Mucosa of descending colon (tissue), 3 donors: ENCODE data around the gene FHAD1. TPM values are rescaled to one million over a fixed set of nuclear protein-coding genes. Genes with fewer than 3 reads are reported as not detected.
"Not testable (repeated sequence)": the region's sequence is repeated elsewhere in the genome, so short reads cannot be mapped to it uniquely, and the experiment has no call there.

ENCODE experiments used
- ATAC-seq: fragments of 200-7000 bp; cut with Tn5 transposase; one replicate; pipeline ENCODE4 v1.9.1; 2020; ENCODE audit warnings: mild to moderate bottlenecking, moderate library complexity
- DNase-seq, 3 donors: peaks; one replicate each; pipeline ENCODE4 v3.0.0-alpha.2; 2020
- H3K36me3 ChIP-seq: fragments of 200-600 bp; one replicate; pipeline ENCODE4 v1.8.0; 2021; ENCODE audit warnings: low read depth, mild to moderate bottlenecking
- H3K4me1 ChIP-seq: fragments of 200-600 bp; one replicate; pipeline ENCODE4 v1.8.0; 2021; ENCODE audit warnings: low read depth, mild to moderate bottlenecking
- H3K4me3 ChIP-seq: fragments of 200-600 bp; one replicate; pipeline ENCODE4 v1.8.0; 2021; ENCODE audit warnings: mild to moderate bottlenecking
- H3K9me3 ChIP-seq: fragments of 200-600 bp; one replicate; pipeline ENCODE4 v1.8.0; 2021; ENCODE audit warnings: mild to moderate bottlenecking
- CTCF ChIP-seq: fragments of 200-600 bp; IDR thresholded peaks from one replicate; pipeline ENCODE4 v1.8.0; 2022; ENCODE audit warnings: antibody characterized with exemption, mild to moderate bottlenecking
- intact Hi-C, 2 donors: fragments of 100-400 bp; cut with DNase I in 1 of 2; cut with micrococcal nuclease in 1 of 2; formaldehyde crosslinking; loops; one replicate each; pipeline versions ENCODE4 v1.11.0 to v1.11.1; 2022; cut with DNase I, micrococcal nuclease
- total RNA-seq, 3 donors: library from RNA; stranded (reverse); fragmentation: NEBNext Ultra II Directional in 2 of 3; extraction: Animal tissue kit (Norgen Biotek cat#: 25700) in 2 of 3; gene quantifications; one replicate each; pipeline versions ENCODE4 v1.2.1 to v1.2.4, GENCODE V29; 2021 to 2023
- donor health status: DM: no; HTN: no; CAD: no; lungs with moderate emphysema.
- donor health status: DM: no; HTN: no; CAD: no.
- donor health status: DM: no; HTN: yes; CAD: no.

FHAD1 gene
- total RNA-seq, 3 donors from 2014 or later = 0.89 to 1.9 (median 0.99) TPM

GRCh38 chr1:15299179-15299578 is 52.2 kb downstream of the FHAD1 start:
- intact Hi-C loops = no loop called here
- Histone ChIP-seq H3K9me3 (no peaks in the 10 kb centered on the region), H3K36me3 (no peaks in the 10 kb centered on the region), H3K4me3 (no peak overlapping the region), H3K4me1 (no peaks in the 10 kb centered on the region)
- TF ChIP-seq CTCF = no peak
- no peak for DNase-seq
- ATAC-seq = no peak

- DNase-seq (no peak), ATAC-seq (no peak)
- TF ChIP-seq CTCF = no peak
- intact Hi-C loops = loop anchor here (10.0 kb wide), 1 partner anchor 175 kb away; no protein-coding TSS in a partner anchor
- Histone ChIP-seq H3K36me3 (no peaks in the 10 kb centered on the region), H3K9me3 (no peaks in the 10 kb centered on the region), H3K4me3 (no peak overlapping the region), H3K4me1 (no peaks in the 10 kb centered on the region)
These were observed 52.8 kb downstream of the FHAD1 start for GRCh38 chr1:15299806-15300205.

GRCh38 chr1:15303935-15304334 is 56.9 kb downstream of the FHAD1 start:
- TF ChIP-seq CTCF = no peak
- intact Hi-C loops = loop anchor here (10.0 kb wide), 1 partner anchor 179 kb away; no protein-coding TSS in a partner anchor

DNA sequence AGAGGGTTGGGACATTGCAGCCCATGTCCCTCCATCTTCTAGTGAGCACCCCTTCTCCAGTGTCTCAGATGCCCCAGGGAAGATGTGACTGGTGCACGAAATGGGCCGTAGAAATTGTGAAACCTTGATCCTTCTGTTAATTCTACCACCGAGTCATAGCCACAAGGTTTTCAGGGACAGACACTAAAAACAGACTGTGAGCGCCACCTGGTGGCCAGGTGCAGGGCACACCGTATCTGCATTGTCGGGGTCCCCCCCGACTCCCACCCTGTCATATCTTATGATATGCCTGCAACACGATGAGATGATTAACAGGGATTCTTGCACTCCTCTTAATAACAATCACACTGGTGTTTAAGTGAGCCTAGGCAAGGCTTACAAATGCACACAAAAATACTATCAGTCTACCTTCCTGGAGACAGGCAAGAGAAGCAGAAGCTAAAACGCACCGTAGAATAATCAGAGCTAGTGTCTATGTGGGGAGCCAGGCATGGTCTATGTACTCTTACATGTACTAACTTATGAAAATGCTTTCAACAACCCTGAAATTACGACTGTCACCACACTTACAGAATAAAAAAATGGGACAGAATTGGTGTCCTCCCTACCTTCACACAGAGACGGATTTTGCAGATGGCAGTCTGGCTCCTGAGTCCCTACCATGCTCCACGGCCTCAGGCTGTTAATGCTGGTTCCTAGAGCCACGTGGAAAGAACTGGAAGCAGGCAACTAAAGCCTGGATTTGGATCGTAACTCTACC is 57.9 kb downstream of the FHAD1 start:
- Histone ChIP-seq H3K9me3 (no peaks in the 10 kb centered on the region), H3K4me3 (no peak overlapping the region), H3K36me3 (no peaks in the 10 kb centered on the region), H3K4me1 (no peaks in the 10 kb centered on the region)
- DNase-seq (peak in 2 of 3 donors; percentile 80 to 89), ATAC-seq (peak; percentile 47)
- intact Hi-C loops = loop anchor here (10.0 kb wide), 1 partner anchor 180 kb away; no protein-coding TSS in a partner anchor
- peak; percentile 85 for TF ChIP-seq CTCF

More at GRCh38 chr1:15303935-15304334, 56.9 kb downstream of the FHAD1 start:
- H3K4me3 ChIP-seq = no peak overlapping the region
- ATAC-seq (no peak), DNase-seq (no peak)
- H3K36me3 ChIP-seq = no peaks in the 10 kb centered on the region
- H3K4me1 ChIP-seq = no peaks in the 10 kb centered on the region
- no peaks in the 10 kb centered on the region for H3K9me3 ChIP-seq

DNA sequence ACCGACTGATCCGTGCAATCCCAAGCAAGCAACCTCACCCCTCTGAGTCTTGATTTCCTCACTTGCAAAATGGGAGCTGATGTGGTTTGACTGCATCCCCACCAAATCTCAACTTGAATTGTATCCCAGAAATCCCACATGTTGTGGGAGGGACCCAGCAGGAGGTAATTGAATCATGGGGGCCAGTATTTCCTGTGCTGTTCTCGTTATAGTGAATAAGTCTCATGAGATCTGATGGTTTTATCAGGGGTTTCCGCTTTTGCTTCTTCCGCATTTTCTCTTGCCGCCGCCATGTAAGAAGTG is 58.4 kb downstream of the FHAD1 start:
- TF ChIP-seq CTCF = no peak
- Histone ChIP-seq H3K4me1 (no peaks in the 10 kb centered on the region), H3K9me3 (no peaks in the 10 kb centered on the region), H3K36me3 (no peaks in the 10 kb centered on the region), H3K4me3 (no peak overlapping the region)
- no peak for DNase-seq
- no peak for ATAC-seq
- intact Hi-C loops = loop anchor here (10.0 kb wide), 1 partner anchor 181 kb away; no protein-coding TSS in a partner anchor

- DNase-seq, H3K9me3 ChIP-seq, H3K4me3 ChIP-seq, H3K4me1 ChIP-seq, ATAC-seq, H3K36me3 ChIP-seq: not testable (repeated sequence)
- intact Hi-C loops = loop anchor here (10.0 kb wide), 1 partner anchor 182 kb away; no protein-coding TSS in a partner anchor
These were observed 59.3 kb downstream of the FHAD1 start for GRCh38 chr1:15306352-15306751.
